ENCODE data around the gene NUDCD3.

Gene NUDCD3

GRCh38 chr7:44498230-44498954 lies 7.9 kb upstream of the NUDCD3 start:
- DNase-seq (ENCODE audit: low spot score): no peak
- no peak for TF ChIP-seq CTCF (IDR thresholded peaks at IDR 0.05; ENCODE audit: extremely low read depth, missing control alignments)

GRCh38 chr7:44497155-44498027 lies 6.9 kb upstream of the NUDCD3 start:
- no peak for TF ChIP-seq CTCF (IDR thresholded peaks at IDR 0.05; ENCODE audit: extremely low read depth, missing control alignments)
- no peak for DNase-seq (ENCODE audit: low spot score)

GRCh38 chr7:44496385-44496784 lies 5.9 kb upstream of the NUDCD3 start:
- TF ChIP-seq CTCF (IDR thresholded peaks at IDR 0.05; ENCODE audit: extremely low read depth, missing control alignments): no peak
- no peak for DNase-seq (ENCODE audit: low spot score)

GRCh38 chr7:44494960-44495359 lies 4.5 kb upstream of the NUDCD3 start:
- no peak for DNase-seq (ENCODE audit: low spot score)

GRCh38 chr7:44491229-44491628 lies 771 bp upstream of the NUDCD3 start:
- no peak for DNase-seq (ENCODE audit: low spot score)

More at GRCh38 chr7:44494960-44495359, 4.5 kb upstream of the NUDCD3 start:
- no peak for TF ChIP-seq CTCF (IDR thresholded peaks at IDR 0.05; ENCODE audit: extremely low read depth, missing control alignments)

GRCh38 chr7:44489955-44490350 lies 505 bp downstream of the NUDCD3 start:
- no peak for DNase-seq (ENCODE audit: low spot score)
- no peak for TF ChIP-seq CTCF (IDR thresholded peaks at IDR 0.05; ENCODE audit: extremely low read depth, missing control alignments)

More at GRCh38 chr7:44491229-44491628, 771 bp upstream of the NUDCD3 start:
- no peak for TF ChIP-seq CTCF (IDR thresholded peaks at IDR 0.05; ENCODE audit: extremely low read depth, missing control alignments)

GRCh38 chr7:44488955-44489354 lies 1.5 kb downstream of the NUDCD3 start:
- no peak for TF ChIP-seq CTCF (IDR thresholded peaks at IDR 0.05; ENCODE audit: extremely low read depth, missing control alignments)
- DNase-seq (ENCODE audit: low spot score): no peak

Measured in GM20000 (cell line).